ENCODE data around the gene PRMT3.
"Not testable (repeated sequence)": the region's sequence is repeated elsewhere in the genome, so short reads cannot be mapped to it uniquely, and the experiment has no call there.

The PRMT3 gene

GRCh38 chr11:20362481-20362880, 25.0 kb upstream of the PRMT3 start:
- no peak for TF ChIP-seq CTCF (IDR thresholded peaks at IDR 0.05; ENCODE audit: poor library complexity, severe bottlenecking)
- ATAC-seq (ENCODE audit: low read depth) = no peak

GRCh38 chr11:20363149-20363499, 24.4 kb upstream of the PRMT3 start:
- no peak for ATAC-seq (ENCODE audit: low read depth)
- no peaks in the 10 kb centered on the region for H3K27me3 ChIP-seq (ENCODE audit: insufficient read depth, poor library complexity, severe bottlenecking)
- no peak for TF ChIP-seq CTCF (IDR thresholded peaks at IDR 0.05; ENCODE audit: poor library complexity, severe bottlenecking)
- H3K9me3 ChIP-seq (ENCODE audit: severe bottlenecking) = no peaks in the 10 kb centered on the region
- no peaks in the 10 kb centered on the region for H3K36me3 ChIP-seq (ENCODE audit: low read depth)
- H3K4me3 ChIP-seq (ENCODE audit: severe bottlenecking) = peak overlapping the region; percentile 45
- peaks cover 28% of the 10 kb centered on the region for H3K4me1 ChIP-seq (ENCODE audit: insufficient read depth, poor library complexity, severe bottlenecking)
- DNase-seq (ENCODE audit: low spot score) = no peak
- no peak overlapping the region for H3K27ac ChIP-seq (ENCODE audit: poor library complexity, severe bottlenecking)

More at GRCh38 chr11:20362481-20362880, 25.0 kb upstream of the PRMT3 start:
- Histone ChIP-seq H3K36me3 (ENCODE audit: low read depth) (no peaks in the 10 kb centered on the region), H3K4me1 (ENCODE audit: insufficient read depth, poor library complexity, severe bottlenecking) (peaks cover 23% of the 10 kb centered on the region), H3K9me3 (ENCODE audit: severe bottlenecking) (no peaks in the 10 kb centered on the region), H3K4me3 (ENCODE audit: severe bottlenecking) (no peak overlapping the region), H3K27me3 (ENCODE audit: insufficient read depth, poor library complexity, severe bottlenecking) (no peaks in the 10 kb centered on the region), H3K27ac (ENCODE audit: poor library complexity, severe bottlenecking) (no peak overlapping the region)
- DNase-seq (ENCODE audit: low spot score) = no peak

GRCh38 chr11:20363500-20364340, 23.8 kb upstream of the PRMT3 start, which contains the start of gene HTATIP2:
HTATIP2 (plus strand) TSS chr11:20363714; CDS start chr11:20364238, 524 bp downstream.
- Histone ChIP-seq H3K36me3 (ENCODE audit: low read depth) (no peaks in the 10 kb centered on the region), H3K27ac (ENCODE audit: poor library complexity, severe bottlenecking) (peak within 1 kb of the TSS; percentile 43), H3K4me1 (ENCODE audit: insufficient read depth, poor library complexity, severe bottlenecking) (peaks cover 34% of the 10 kb centered on the region), H3K27me3 (ENCODE audit: insufficient read depth, poor library complexity, severe bottlenecking) (no peaks in the 10 kb centered on the region), H3K9me3 (ENCODE audit: severe bottlenecking) (no peaks in the 10 kb centered on the region), H3K4me3 (ENCODE audit: severe bottlenecking) (peak within 1 kb of the TSS; percentile 45)
- ATAC-seq (ENCODE audit: low read depth) (peak; percentile 64), DNase-seq (ENCODE audit: low spot score) (no peak)
- TF ChIP-seq CTCF (IDR thresholded peaks at IDR 0.05; ENCODE audit: poor library complexity, severe bottlenecking) = no peak

GRCh38 chr11:20364341-20364792, 23.1 kb upstream of the PRMT3 start:
- TF ChIP-seq CTCF (IDR thresholded peaks at IDR 0.05; ENCODE audit: poor library complexity, severe bottlenecking) = no peak
- 0 out of 3 replicates have a peak, but pooled peaks have one; percentile 5 for ATAC-seq (ENCODE audit: low read depth)
- peak overlapping the region; percentile 43 for H3K27ac ChIP-seq (ENCODE audit: poor library complexity, severe bottlenecking)
- peak overlapping the region; percentile 45 for H3K4me3 ChIP-seq (ENCODE audit: severe bottlenecking)
- DNase-seq (ENCODE audit: low spot score) = no peak
- H3K27me3 ChIP-seq (ENCODE audit: insufficient read depth, poor library complexity, severe bottlenecking) = no peaks in the 10 kb centered on the region
- H3K4me1 ChIP-seq (ENCODE audit: insufficient read depth, poor library complexity, severe bottlenecking) = peaks cover 39% of the 10 kb centered on the region
- no peaks in the 10 kb centered on the region for H3K36me3 ChIP-seq (ENCODE audit: low read depth)
- no peaks in the 10 kb centered on the region for H3K9me3 ChIP-seq (ENCODE audit: severe bottlenecking)

- not testable (repeated sequence) for H3K27me3 ChIP-seq (ENCODE audit: insufficient read depth, poor library complexity, severe bottlenecking); H3K4me3 ChIP-seq (ENCODE audit: severe bottlenecking); H3K36me3 ChIP-seq (ENCODE audit: low read depth); ATAC-seq (ENCODE audit: low read depth); DNase-seq (ENCODE audit: low spot score); H3K9me3 ChIP-seq (ENCODE audit: severe bottlenecking)
- peaks cover 39% of the 10 kb centered on the region for H3K4me1 ChIP-seq (ENCODE audit: insufficient read depth, poor library complexity, severe bottlenecking)
- H3K27ac ChIP-seq (ENCODE audit: poor library complexity, severe bottlenecking) = peak overlapping the region; percentile 91
Measured at GRCh38 chr11:20365465-20365864, 22.1 kb upstream of the PRMT3 start.

All from RWPE2 (cell line).